Stimulated activated CD4-positive, alpha-beta T cell treated with anti-CD3 and anti-CD28 coated beads, Interleukin-1b, Interleukin-23, amount 100 ng/mL, for 48 hours (primary cell): ENCODE results near the gene TTYH1.
"Not testable (repeated sequence)": the region's sequence is repeated elsewhere in the genome, so short reads cannot be mapped to it uniquely, and the experiment has no call there.

ENCODE experiments used
- DNase-seq: peaks from one replicate; pipeline ENCODE4 v3.0.0-alpha.2; 2020

The TTYH1 gene

GRCh38 chr19:54415208-54415900 is at the start of gene TTYH1:
Gene TTYH1 (plus strand): TSS chr19:54415464. CDS start chr19:54415553, 89 bp downstream.
- peak; percentile 28 for DNase-seq

- not testable (repeated sequence) for DNase-seq
Observed at GRCh38 chr19:54365798-54366197, 49.5 kb upstream of the TTYH1 start.

- no peak for DNase-seq
Observed at GRCh38 chr19:54366811-54367210, 48.5 kb upstream of the TTYH1 start.

- DNase-seq, result no peak
Observed at GRCh38 chr19:54369082-54369687, 46.1 kb upstream of the TTYH1 start.

- DNase-seq, result not testable (repeated sequence)
Observed at GRCh38 chr19:54369688-54370433, 45.4 kb upstream of the TTYH1 start.

GRCh38 chr19:54370434-54370796 is 44.8 kb upstream of the TTYH1 start:
- peak; percentile 57 for DNase-seq

GRCh38 chr19:54371453-54371852 is 43.8 kb upstream of the TTYH1 start:
- DNase-seq, result not testable (repeated sequence)

GRCh38 chr19:54373781-54374631 is 41.3 kb upstream of the TTYH1 start:
- no peak for DNase-seq

- not testable (repeated sequence) for DNase-seq
Observed at GRCh38 chr19:54375181-54375938, 39.9 kb upstream of the TTYH1 start.

- no peak for DNase-seq
Observed at GRCh38 chr19:54376610-54377285, 38.5 kb upstream of the TTYH1 start.

- DNase-seq, result no peak
Observed at GRCh38 chr19:54379187-54379678, 36.0 kb upstream of the TTYH1 start.

- DNase-seq, result no peak
Observed at GRCh38 chr19:54380897-54381296, 34.4 kb upstream of the TTYH1 start.

GRCh38 chr19:54382041-54382440 is 33.2 kb upstream of the TTYH1 start:
- not testable (repeated sequence) for DNase-seq

GRCh38 chr19:54383330-54383729 is 31.9 kb upstream of the TTYH1 start:
- no peak for DNase-seq

GRCh38 chr19:54387991-54388801 is 27.1 kb upstream of the TTYH1 start:
- DNase-seq, result peak; percentile 10

- no peak for DNase-seq
Observed at GRCh38 chr19:54388802-54389139, 26.5 kb upstream of the TTYH1 start.

- DNase-seq, result no peak
Observed at GRCh38 chr19:54389553-54389952, 25.7 kb upstream of the TTYH1 start.

- DNase-seq, result peak; percentile 40
Observed at GRCh38 chr19:54390942-54391577, 24.2 kb upstream of the TTYH1 start.

GRCh38 chr19:54391589-54392061 is 23.6 kb upstream of the TTYH1 start:
- DNase-seq, result no peak

GRCh38 chr19:54392105-54392504 is 23.2 kb upstream of the TTYH1 start:
- DNase-seq, result no peak
